BJ (cell line): Measurements from ENCODE around the gene NPAS2. TPM values are rescaled to one million over a fixed set of nuclear protein-coding genes. Genes with fewer than 3 reads are reported as not detected.

Experiments
- CTCF ChIA-PET: fragments of 350-600 bp; formaldehyde crosslinking; extraction: SDS; loops from one replicate; lab custom pipeline; 2021; ENCODE audit warnings: antibody characterized with exemption, inconsistent platforms; lab: Yijun Ruan, JAX
- POLR2A ChIA-PET: fragments of 300-600 bp; sonication (Branson Sonifier 250); formaldehyde crosslinking; extraction: SDS; loops from one replicate; lab custom pipeline; 2021; ENCODE audit warnings: antibody characterized with exemption; lab: Charles Lee
- DNase-seq: peaks from one replicate; pipeline ENCODE4 v3.0.0-alpha.2; 2011; ENCODE audit warnings: low read depth
- H3K27me3 ChIP-seq: 2 replicates; pipeline ENCODE4 v1.6.0; 2011; ENCODE audit warnings: low read length; ENCODE audit not compliant: control insufficient read depth, insufficient read depth
- H3K36me3 ChIP-seq: 2 replicates; pipeline ENCODE4 v1.5.1; 2011; ENCODE audit warnings: low read length; ENCODE audit not compliant: control insufficient read depth, insufficient read depth
- H3K4me3 ChIP-seq: 2 replicates; pipeline ENCODE4 v1.5.1; 2011; ENCODE audit warnings: low read depth, mild to moderate bottlenecking, control low read depth, low read length
- polyA plus RNA-seq: library from polyadenylated mRNA; depleted of rRNA; stranded (reverse); fragments of >200 nt; gene quantifications from 2 replicates; pipeline ENCODE4 v1.2.3, GENCODE V29; 2011
- TF ChIP-seq, protein P1 (sequence below): IDR thresholded peaks from 2 replicates; pipeline ENCODE4 v1.5.1; 2011; ENCODE audit warnings: low read depth, mild to moderate bottlenecking, control low read depth, inconsistent platforms, low read length, moderate library complexity; ENCODE audit not compliant: insufficient read depth

The NPAS2 gene
- polyA plus RNA-seq, 1 experiment: 13.1 TPM

DNA sequence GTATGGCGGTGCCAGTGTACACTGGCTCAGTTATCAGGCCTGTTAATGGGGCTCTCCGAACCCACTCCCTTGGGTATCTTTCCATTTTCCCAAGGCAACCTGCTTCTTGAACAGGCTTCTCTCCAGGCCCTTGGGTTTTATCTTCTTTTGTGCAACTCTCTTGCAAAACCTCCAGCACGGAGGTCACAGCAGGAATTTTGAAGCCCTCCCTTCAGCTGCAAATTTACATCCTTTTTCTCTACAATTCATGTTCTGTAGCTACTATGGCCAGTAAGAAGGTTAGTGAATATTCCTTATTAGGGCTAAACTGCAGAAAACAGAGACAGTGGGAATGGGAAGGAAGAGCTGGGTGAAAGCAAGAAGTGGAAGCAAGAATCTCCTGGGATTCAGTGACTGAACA, 10.4 kb upstream of the NPAS2 start:
- Histone ChIP-seq H3K4me3 (no peak overlapping the region), H3K36me3 (no peaks in the 10 kb centered on the region), H3K27me3 (0 out of 2 replicates have a peak, but pooled peaks cover 1% of the 10 kb centered on the region)
- TF ChIP-seq, protein P1, sequence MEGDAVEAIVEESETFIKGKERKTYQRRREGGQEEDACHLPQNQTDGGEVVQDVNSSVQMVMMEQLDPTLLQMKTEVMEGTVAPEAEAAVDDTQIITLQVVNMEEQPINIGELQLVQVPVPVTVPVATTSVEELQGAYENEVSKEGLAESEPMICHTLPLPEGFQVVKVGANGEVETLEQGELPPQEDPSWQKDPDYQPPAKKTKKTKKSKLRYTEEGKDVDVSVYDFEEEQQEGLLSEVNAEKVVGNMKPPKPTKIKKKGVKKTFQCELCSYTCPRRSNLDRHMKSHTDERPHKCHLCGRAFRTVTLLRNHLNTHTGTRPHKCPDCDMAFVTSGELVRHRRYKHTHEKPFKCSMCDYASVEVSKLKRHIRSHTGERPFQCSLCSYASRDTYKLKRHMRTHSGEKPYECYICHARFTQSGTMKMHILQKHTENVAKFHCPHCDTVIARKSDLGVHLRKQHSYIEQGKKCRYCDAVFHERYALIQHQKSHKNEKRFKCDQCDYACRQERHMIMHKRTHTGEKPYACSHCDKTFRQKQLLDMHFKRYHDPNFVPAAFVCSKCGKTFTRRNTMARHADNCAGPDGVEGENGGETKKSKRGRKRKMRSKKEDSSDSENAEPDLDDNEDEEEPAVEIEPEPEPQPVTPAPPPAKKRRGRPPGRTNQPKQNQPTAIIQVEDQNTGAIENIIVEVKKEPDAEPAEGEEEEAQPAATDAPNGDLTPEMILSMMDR: no peak
- ChIA-PET POLR2A (no interaction called here), CTCF (interaction anchor here (0.7 kb wide), 1 partner anchor 9 kb away, joined by 3 read pairs; no protein-coding TSS in a partner anchor)
- no peak for DNase-seq

DNA sequence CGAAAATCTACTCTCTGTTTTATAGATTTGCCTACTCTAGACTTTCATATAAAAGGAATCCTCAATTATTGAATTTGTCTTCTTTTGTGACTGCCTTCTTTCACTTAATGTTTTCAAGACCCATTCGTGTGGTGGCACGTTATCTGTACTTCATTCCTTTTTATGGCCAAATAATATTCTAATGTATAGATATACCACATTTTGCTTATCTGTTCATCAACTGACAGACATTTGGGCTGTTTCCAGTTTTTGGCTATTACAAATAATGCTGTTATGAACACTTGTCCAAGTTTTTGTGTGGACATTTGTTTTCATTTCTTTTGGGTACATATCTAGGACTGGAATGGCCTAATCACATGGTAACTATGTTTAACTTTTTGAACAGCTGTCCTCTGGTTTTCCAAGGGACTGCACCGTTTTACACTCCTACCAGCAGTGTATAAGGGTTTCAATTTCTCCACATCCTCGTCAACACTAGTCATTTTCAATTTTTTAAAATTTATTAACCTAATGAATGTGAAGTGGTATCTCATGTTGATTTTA, 9.3 kb upstream of the NPAS2 start:
- ChIA-PET CTCF (interaction anchor here (0.6 kb wide), 1 partner anchor 10 kb away, joined by 3 read pairs; no protein-coding TSS in a partner anchor), POLR2A (no interaction called here)
- no peaks in the 10 kb centered on the region for H3K36me3 ChIP-seq
- H3K4me3 ChIP-seq: no peak overlapping the region
- no peak for DNase-seq
- TF ChIP-seq, protein P1: no peak
- 0 out of 2 replicates have a peak, but pooled peaks cover 1% of the 10 kb centered on the region for H3K27me3 ChIP-seq

DNA sequence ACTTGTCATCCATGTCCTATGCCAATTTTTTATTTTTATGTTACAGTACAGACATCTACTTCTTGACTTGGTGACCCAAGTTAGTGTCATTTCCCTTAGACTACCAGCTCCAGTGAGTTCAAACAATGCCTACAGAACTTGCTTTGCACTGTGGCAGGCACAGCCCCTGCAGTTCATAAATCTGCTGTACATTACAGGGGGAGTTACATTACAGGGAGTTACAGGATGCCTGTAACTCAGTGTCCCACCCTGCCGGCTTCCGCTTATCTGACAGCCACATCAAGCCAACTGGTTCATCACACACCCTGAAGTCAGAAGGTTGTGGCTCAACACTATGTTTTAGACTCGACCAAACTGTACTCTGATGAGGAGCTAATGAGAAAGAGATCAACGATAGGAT, 7.8 kb upstream of the NPAS2 start:
- ChIA-PET CTCF (no interaction called here), POLR2A (no interaction called here)
- no peak overlapping the region for H3K4me3 ChIP-seq
- H3K27me3 ChIP-seq: 0 out of 2 replicates have a peak, but pooled peaks cover 1% of the 10 kb centered on the region
- TF ChIP-seq, protein P1: no peak
- no peak for DNase-seq
- H3K36me3 ChIP-seq: no peaks in the 10 kb centered on the region

DNA sequence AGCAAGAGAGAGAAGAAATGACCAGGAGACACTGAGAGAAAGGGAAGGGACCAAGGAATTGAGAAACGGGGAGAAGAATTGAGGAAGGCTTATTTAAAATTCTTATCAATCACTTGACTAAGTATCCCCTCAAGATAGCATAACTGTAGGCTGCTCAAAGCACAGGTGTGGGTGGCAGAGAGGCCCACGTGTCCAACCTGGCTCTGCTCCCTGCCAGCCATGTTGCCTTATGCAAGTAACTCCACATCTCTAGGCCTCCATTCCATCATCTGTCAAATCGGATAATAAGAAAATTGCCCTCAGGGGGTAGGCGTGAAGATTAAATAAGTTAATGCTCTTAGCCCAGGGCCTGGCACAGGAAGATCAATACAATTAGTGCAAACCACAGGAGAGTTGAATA, 7.4 kb upstream of the NPAS2 start:
- H3K4me3 ChIP-seq: no peak overlapping the region
- ChIA-PET POLR2A (no interaction called here), CTCF (no interaction called here)
- TF ChIP-seq, protein P1: no peak
- no peak for DNase-seq
- 0 out of 2 replicates have a peak, but pooled peaks cover 1% of the 10 kb centered on the region for H3K27me3 ChIP-seq
- no peaks in the 10 kb centered on the region for H3K36me3 ChIP-seq

DNA sequence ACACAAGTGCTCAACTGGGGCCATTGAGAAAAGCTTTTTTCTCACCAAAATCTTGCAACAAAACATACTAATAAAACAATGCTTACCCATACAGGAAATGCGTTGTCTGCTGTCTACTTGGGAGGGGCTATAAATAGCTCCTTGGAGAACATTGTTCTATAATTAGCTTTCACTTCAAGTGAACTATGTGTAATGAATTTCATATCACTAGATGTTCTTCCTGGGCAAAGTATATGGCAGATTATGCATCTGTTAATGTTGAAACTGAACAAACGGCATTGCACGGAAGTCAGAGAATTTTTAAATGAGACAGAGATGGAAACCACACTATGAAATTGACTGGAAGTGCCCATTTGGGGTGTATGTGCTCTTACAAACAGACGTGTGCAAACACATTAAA, 6.4 kb upstream of the NPAS2 start:
- no peak for DNase-seq
- Histone ChIP-seq H3K36me3 (no peaks in the 10 kb centered on the region), H3K27me3 (0 out of 2 replicates have a peak, but pooled peaks cover 1% of the 10 kb centered on the region), H3K4me3 (no peak overlapping the region)
- CTCF ChIA-PET: interaction anchor here (1.1 to 1.7 kb wide), 3 partner anchors 10 to 83 kb away, joined by 3 to 4 read pairs (median 3); no protein-coding TSS in a partner anchor
- TF ChIP-seq, protein P1: no peak
- POLR2A ChIA-PET: no interaction called here
